GM12875 (cell line): ENCODE measurements around the gene ZBTB18.

Source experiments
- H3K4me3 ChIP-seq: one replicate; pipeline ENCODE4 v1.5.1; 2011; ENCODE audit warnings: low read depth, low read length, control low read depth
- TF ChIP-seq, protein P1 (sequence below): IDR thresholded peaks from 2 replicates; pipeline ENCODE4 v1.5.1; 2011; ENCODE audit warnings: low read depth, mild to moderate bottlenecking, control low read depth, inconsistent platforms, low read length, moderate library complexity, borderline replicate concordance; ENCODE audit not compliant: insufficient read depth

Gene ZBTB18

DNA sequence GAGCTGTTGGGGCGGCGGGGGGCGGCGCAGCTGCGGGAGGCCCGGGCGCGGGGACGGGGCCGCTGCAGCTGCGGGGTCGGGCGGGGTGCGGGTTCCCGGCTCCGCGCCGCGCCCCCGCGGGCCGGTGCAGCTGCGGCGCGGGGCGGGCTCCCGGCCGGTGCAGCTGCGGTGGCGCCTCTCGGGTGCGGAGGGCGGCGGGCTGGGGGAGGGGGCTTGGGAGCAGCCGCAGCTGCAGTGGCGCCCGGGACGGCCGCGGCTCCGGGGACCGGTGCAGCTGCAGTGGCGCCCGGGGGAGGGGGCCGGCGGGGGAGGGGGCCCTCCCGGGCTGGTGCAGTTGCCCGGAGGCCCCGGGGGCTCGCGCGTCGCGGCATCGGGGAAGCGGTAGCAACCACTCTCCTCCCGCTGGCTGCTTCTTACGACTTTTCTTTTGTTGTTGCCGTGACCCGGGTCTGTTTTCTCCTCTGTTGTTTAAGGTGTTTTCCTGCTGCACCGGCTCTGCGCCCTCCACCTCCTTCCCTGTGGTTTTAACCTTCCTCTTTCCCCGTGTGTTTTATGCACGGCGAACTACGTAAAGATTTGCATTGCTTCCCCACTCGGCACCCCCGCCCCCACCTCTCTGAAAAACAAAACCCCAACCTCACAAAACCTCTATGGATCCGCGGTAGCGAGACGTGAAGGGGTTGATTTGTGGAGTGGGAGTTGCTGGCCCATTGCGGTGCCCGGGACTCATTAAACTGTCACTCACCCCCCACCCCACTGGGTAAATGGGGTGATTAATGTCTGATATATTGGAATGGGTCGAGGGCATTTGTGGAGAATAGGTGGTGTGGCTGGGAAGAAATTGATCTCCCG is 1.7 kb upstream of the ZBTB18 start:
- TF ChIP-seq, protein P1, sequence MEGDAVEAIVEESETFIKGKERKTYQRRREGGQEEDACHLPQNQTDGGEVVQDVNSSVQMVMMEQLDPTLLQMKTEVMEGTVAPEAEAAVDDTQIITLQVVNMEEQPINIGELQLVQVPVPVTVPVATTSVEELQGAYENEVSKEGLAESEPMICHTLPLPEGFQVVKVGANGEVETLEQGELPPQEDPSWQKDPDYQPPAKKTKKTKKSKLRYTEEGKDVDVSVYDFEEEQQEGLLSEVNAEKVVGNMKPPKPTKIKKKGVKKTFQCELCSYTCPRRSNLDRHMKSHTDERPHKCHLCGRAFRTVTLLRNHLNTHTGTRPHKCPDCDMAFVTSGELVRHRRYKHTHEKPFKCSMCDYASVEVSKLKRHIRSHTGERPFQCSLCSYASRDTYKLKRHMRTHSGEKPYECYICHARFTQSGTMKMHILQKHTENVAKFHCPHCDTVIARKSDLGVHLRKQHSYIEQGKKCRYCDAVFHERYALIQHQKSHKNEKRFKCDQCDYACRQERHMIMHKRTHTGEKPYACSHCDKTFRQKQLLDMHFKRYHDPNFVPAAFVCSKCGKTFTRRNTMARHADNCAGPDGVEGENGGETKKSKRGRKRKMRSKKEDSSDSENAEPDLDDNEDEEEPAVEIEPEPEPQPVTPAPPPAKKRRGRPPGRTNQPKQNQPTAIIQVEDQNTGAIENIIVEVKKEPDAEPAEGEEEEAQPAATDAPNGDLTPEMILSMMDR, result no peak
- peak overlapping the region; percentile 64 for H3K4me3 ChIP-seq

- TF ChIP-seq, protein P1, result no peak
- H3K4me3 ChIP-seq, result peak overlapping the region; percentile 64
Measured at GRCh38 chr1:244050014-244050834, 859 bp upstream of the ZBTB18 start.

DNA sequence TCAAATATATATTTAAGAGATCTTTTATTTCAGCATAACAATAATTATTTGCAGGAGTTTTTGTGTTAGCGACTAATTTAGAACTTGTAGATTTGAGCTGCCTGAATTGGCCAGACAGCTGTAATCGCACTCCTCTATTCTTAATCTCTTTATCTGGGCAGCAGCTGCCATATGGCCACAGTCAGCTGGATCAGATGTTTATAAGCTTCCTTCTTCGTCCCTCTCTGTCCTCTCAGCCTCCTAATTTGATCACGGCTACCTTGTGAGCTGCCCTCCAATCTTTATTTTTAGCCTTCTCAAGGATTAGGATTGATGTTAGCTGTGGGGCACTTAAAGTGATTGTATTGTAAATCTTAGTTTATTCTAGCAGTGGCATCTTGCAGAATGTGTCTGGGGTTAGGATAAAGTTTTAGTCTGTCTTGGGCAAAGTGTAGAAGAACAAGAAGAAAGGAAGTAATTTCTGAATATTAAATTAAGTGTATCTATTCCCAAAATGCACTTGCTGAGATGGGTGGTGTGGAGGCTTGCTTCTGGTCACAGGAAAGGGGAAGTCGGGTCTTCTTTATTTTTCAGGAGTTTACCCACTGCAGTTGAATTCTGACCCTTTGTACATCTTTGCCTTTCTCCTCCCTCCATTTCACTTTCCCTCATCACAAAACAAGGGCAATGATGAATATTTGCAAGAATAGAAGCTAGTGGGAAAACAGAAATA is 1.1 kb downstream of the ZBTB18 start:
- TF ChIP-seq, protein P1, result no peak
- H3K4me3 ChIP-seq, result no peak overlapping the region

DNA sequence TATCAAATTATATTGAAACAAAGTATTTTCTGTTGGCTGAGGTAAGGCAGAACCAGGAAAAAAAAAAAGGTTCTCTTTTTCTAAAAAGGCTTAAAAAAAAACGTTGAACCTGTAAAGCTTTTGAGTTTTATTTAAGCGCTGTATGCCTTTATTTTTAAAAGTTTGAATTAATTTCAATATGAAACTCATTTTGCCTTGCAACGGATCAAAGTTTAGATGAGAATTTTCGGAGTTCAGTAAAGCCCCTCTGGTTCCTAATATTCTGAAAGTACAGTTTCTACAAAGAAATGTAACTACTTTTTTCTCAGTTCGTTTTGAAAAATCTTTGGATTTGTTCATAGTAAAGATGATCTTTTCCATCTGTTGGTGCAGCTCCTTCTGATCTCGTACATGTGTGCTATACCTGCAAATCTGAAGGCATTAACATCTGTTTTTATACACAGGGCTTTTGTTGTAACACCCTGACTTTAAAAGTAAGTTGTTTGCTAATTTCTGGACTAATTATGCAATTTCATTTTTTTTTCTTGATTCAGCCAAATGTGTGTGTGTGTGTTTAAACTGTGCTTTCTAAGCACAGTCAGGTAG is 1.7 kb downstream of the ZBTB18 start:
- H3K4me3 ChIP-seq, result no peak overlapping the region
- TF ChIP-seq, protein P1, result no peak

DNA sequence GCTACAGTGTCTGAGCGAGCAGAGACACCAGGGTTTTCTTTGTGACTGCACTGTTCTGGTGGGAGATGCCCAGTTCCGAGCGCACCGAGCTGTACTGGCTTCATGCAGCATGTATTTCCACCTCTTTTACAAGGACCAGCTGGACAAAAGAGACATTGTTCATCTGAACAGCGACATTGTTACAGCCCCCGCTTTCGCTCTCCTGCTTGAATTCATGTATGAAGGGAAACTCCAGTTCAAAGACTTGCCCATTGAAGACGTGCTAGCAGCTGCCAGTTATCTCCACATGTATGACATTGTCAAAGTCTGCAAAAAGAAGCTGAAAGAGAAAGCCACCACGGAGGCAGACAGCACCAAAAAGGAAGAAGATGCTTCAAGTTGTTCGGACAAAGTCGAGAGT is 2.7 kb downstream of the ZBTB18 start:
- TF ChIP-seq, protein P1, result no peak
- H3K4me3 ChIP-seq, result no peak overlapping the region

GRCh38 chr1:244054247-244054923 is 3.3 kb downstream of the ZBTB18 start:
- no peak overlapping the region for H3K4me3 ChIP-seq
- TF ChIP-seq, protein P1, result no peak
